Inflammatory macrophage treated with lipopolysaccharide for 1 hour (primary cell): ENCODE measurements around the gene CTNNBIP1.
A peak's percentile ranks its signal among the peaks of the same experiment; 100 is the strongest.
"Not testable (repeated sequence)": the region's sequence is repeated elsewhere in the genome, so short reads cannot be mapped to it uniquely, and the experiment has no call there.

Experiments used
- DNase-seq, 2 donors: peaks; one replicate each; pipeline ENCODE4 v3.0.0-alpha.2; 2020 to 2022

Gene CTNNBIP1

DNA sequence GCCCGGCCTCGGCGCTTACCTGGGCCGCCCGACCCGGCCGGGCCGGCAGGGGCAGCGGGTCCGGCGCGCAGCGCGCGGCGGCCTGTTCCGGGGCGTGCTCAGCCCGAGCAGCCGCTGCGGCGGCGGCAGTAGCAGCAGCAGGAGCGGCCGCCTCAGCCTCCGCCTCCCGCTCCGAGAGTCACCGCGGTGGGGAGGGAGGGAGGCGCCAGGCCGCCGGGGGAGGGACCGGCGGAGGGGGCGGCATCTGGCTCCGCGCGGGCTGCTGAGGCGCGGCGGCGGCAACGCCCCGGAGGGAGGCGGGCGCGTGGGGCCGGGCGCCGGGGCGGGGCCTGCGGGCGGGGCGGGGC lies at the start of gene CTNNBIP1:
Gene CTNNBIP1, minus strand, starts transcription at position 194 of the 347 bp plus-strand sequence. CDS start 38,205 bp downstream, outside the sequence.
- no peak for DNase-seq

GRCh38 chr1:9957726-9958125 lies 47.7 kb upstream of the CTNNBIP1 start:
- DNase-seq = no peak

- no peak for DNase-seq
These were observed 36.2 kb upstream of the CTNNBIP1 start for GRCh38 chr1:9946315-9946714.

DNA sequence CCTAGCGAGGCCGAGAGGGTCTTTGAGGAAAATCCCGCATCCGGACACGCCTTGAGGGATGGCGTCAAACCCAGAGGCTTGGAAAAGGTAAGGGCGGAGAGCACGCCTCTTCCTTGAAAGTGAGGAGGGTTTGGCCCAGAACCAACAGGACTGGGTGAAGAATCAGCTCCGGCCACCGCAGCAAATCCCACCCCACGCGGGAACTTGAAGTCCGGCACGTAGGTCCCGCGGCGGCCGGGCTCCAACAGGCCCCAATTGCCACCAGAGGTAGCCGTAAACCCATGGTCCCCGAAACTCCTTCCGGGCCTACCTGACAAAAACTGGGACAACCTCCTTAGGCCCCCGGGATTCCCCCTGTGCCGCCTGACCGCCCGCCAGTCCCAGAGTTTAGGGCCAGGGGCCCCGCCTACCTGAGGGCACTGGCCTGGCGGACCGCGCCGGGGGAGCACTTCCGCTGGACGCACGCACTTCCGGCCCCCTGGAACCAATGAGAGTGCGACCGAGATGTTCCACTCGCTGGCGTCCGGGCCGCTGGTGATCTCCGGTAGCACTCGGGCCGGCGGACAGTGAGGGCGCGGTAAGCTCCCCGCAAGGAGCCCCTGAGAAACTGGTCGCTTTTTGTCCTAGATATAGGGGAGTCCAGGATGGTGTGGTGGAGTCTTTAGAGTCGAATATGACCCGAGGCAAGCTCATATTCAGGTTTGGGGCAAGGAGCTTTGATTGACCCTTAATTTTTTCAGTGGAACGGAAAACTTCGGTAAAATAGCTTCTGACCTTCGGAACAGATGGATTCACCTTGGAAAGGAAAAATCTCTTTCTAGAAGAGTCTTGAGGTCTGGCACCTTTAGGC lies 33.1 kb upstream of the CTNNBIP1 start, which contains the start of the genes LZIC and NMNAT1:
Gene LZIC, minus strand, starts transcription at position 453 of the 850 bp plus-strand sequence. CDS start 6,772 bp downstream, outside the sequence.
Gene NMNAT1, plus strand, starts transcription at position 537 of the 850 bp plus-strand sequence. CDS start 28,599 bp downstream, outside the sequence.
- peak; percentile 94 to 97 for DNase-seq

- DNase-seq = peak; percentile 46 to 62
These were observed 32.4 kb upstream of the CTNNBIP1 start for GRCh38 chr1:9942399-9942938.

DNA sequence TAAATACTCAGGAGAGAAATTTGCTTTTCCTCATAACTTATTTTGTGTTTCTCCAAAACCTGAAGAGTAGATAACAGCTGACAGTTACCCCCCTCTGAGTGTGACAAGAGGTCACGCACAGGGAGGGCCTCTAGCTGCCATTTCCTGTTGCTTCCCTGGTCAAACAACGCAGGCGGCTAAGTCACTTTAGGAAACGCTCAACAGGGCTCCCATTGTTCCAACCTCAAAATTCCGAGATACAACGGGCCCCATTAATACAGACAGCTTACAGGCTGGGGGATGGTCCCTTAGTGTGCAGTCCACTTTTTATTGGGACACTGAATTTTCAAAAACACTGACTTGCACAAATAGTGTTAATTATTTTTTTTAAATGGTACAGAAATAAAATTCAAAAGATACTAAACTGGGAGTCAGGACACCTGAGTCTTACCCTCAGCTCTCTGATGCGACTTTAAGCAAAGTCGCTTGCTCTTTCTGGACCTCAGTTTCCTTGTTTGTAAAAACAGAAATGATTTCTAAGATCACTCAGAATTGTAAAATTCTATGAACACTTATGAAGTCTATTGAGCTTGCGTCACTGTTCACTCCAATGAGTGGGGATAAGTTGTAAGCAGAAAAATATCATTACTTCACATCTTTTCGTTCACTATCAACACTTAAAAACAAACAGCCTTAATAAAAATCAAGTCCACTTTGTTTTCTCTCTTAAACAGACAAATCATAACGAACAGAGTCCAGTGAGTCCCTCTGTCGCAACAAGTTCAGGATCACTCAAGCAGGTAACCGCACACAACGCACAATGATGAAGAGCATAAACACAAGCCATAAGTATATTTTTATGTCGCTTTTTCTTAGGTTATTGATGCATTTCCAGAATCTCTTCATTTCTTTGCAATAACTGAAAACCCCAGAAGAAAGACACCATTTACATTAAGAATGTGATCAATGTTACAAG lies 19.6 kb upstream of the CTNNBIP1 start:
- no peak for DNase-seq

DNA sequence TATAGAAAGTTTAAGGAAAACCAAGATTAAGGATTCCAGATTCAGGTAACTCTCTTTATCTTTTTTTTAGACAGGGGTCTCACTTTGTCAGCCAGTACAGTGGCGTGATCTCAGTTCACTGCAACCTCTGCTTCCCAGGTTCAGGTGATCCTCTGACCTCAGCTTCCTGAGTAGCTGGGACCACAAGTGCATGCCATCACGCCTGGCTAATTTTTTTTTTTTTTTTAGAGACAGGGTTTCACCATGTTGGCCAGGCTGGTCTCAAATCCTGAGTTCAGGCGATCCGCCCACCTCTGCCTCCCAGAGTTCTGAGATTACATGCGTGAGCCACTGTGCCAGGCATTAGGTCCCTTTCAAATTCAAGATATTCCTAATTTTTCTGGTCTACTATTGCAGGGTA lies 17.2 kb upstream of the CTNNBIP1 start:
- DNase-seq = no peak

DNA sequence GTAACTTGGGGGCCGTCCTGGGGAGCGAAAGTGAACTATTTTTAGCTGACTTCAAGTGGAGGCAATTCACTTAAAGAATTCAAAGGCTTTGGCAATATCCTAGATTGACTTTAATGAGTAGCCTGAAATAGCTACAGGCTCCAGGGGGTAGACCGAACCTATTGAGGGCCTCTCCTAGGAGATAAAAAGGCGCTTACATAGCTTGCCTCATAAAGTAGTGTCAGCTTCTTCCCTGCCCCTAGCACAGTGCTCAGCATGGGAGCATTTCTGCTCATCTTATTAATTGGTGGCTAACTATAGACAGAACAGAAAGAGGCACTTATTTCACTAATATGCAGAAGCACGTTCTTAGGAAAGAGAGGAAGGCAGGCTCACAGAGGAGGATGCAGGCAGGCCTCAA lies 12.3 kb upstream of the CTNNBIP1 start:
- DNase-seq = no peak

DNA sequence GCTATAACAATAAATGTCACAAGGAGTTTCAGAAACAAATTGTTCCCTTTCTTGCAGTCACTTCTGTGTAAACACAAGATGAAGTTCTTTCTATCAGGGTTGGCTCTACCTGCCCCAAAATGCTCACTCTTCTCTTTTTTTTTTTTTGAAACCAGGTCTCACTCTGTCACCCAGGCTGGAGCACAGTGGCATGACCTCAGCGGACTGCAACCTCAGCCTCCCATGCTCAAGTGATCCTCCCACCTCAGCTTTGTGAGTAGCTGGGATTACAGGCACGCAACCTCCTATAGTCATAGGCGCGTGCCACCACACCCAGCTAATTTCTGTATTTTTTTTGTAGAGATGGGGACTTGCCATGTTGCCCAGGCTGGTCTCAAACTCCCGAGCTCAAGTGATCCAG lies 10.5 kb upstream of the CTNNBIP1 start:
- no peak for DNase-seq

GRCh38 chr1:9917901-9918300 lies 7.8 kb upstream of the CTNNBIP1 start:
- DNase-seq = no peak

- DNase-seq = not testable (repeated sequence)
These were observed 7.4 kb upstream of the CTNNBIP1 start for GRCh38 chr1:9917495-9917894.

DNA sequence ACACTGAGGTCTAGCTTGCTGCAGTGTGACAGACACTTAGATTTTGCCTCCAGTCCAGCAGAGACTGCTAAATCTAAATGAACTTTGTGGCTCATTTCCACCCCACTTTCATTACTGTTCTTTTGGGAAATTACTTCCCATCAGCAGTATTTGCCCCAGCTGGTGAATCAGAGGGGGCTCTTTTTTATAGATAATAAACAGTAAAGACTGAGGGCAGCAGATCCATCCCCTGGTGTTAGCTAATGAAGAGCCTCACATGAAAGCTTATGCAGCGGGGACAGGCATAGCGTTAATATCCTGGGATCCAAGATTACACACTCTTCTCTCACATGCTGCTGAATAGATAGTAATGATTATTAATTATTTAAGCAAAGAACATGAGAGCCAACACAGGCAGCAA lies 6.4 kb upstream of the CTNNBIP1 start:
- no peak for DNase-seq

- no peak for DNase-seq
These were observed 4.5 kb upstream of the CTNNBIP1 start for GRCh38 chr1:9914610-9914937.

GRCh38 chr1:9912264-9912936 lies 2.3 kb upstream of the CTNNBIP1 start:
- peak in 1 of 2 donors; percentile 12 for DNase-seq

DNA sequence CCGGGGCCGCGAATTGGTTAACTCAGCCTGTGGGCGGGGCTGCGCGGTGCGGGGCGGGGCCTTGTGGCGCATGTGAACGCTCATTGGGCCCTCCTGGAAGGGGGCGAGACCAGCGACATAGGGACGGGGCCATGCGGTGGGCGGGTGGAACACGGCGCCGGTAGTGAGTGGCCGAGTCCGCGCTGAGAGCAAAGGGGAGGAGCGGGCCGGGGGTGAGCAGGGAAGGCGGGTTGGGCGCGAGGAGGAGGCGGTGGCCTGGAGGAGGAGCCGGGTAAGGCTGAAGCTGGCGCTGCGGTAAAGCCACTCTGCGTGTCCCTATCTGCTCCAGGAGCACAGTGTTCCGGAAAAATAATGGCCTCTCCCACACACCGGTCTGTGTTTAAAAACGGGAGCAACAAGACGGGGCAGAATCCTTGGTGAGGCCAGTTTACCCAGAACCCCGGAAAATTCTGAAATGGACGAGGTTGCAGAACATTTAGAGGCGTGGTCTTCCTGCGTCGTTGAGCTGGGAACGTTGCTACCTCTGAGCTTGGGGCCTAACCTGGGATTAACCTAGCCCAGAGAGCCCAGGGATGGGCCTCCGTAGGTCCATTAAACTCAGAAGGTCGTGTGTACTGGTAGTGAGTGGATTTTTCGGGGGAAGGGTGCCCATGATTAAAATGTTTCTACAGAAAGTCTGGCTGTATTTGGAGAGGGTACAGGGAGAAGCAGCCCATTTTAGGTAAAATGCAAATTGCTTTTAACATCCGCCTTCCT lies 532 bp upstream of the CTNNBIP1 start:
- peak; percentile 98 to 99 for DNase-seq

DNA sequence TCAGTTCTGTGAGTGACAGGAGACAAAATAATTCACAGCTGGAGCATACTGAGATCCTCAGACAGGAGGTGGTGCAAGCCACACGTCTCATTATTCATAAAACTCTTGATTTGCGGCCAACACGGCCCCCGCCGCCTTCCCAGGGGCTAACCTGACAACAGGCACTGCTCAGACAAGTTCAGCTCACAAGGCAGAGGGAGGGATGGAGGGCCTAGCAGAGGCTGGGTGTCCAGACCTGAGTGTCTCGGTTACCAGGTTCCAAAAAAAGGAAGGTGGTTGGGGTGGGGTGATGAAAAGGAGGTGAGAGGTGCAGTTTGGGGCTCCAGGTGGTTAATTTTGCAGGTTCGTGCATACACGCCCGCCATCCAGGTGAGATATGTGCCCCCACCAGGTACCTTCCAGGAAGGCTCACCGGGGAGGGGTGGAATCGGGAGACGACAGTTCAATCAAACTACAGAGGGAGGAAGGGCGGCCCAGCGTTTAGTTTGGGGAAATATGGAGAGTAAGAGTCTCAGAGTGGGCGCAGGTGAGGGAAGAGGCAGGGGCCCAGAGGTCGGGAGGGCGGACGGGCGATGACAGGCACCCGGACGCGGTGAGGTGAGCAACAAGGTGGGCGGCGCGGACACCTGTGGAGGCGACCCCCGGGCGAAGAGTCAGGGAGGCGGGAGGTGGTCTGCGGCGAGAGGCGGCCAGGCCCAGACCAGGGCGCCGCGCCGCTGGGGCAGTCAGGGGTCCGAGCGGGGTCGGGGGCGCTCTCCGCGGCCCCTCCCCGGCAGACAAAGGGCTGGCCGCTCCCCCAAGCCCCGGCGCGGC lies 629 bp downstream of the CTNNBIP1 start:
- DNase-seq = no peak

DNA sequence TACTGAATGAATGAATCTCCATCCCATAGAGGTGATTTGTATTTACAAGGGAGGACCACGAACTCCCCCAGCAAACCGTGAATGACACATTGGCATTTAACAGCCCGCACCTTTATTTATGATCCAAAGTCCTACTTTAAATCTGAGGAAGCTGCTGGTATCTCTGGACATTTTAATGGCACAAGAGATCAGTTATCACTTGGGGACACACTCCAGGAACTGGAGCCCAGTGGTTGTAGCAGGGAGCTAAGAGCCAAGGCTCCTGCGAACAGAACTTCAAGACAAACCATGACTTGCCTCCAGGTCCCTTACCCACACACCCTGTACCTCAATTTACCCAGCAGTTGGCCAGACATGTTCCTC lies 1.2 kb downstream of the CTNNBIP1 start:
- DNase-seq = no peak

- DNase-seq = no peak
These were observed 2.6 kb downstream of the CTNNBIP1 start for GRCh38 chr1:9907441-9907840.

DNA sequence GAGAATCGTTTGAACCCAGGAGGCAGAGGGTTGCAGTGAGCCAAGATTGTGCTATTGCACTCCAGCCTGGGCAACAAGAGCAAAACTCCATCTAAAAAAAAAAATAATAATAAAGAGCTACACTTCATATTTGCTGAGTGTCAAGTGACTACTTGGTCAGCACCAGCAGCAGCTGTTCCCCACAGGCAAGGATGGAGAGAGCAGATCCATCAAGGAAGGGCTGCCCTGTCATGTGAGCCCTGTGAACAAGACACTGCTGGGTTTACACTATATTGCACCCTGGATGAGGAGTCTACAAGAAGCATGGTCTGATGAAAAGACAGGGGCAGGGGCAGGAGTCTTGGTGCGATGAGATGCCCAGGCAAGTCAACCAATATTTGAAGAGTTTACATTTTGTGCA lies 3.6 kb downstream of the CTNNBIP1 start:
- no peak for DNase-seq

- no peak for DNase-seq
These were observed 5.1 kb downstream of the CTNNBIP1 start for GRCh38 chr1:9905010-9905409.

DNA sequence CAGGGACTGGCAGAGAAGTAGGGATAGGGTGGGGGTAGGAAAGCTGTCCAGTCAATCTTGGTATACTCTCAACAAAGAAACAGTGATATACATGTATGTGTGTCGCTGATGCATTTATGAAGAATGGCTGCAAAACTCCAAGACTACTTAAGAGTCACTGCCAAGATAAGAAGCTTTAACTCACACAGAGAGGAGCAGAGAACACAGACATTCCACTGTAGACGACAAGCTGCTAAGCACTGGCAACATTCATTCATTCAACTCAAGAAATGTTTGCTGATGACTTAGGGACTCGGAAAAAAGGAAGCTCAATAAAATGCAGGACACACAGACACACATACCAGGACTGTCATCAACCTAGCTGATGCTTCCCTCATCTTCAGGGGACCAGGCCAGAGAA lies 5.5 kb downstream of the CTNNBIP1 start:
- no peak for DNase-seq
